MM.1S (cell line): ENCODE data around the gene ARMH2.
"Not testable (repeated sequence)": the region's sequence is repeated elsewhere in the genome, so short reads cannot be mapped to it uniquely, and the experiment has no call there.

ENCODE experiments used
- DNase-seq: peaks from one replicate; pipeline ENCODE4 v3.0.0-alpha.2; 2015
- H2AFZ ChIP-seq: fragments of 300-600 bp; sonication (generic); 2 replicates; pipeline ENCODE4 v1.6.0; 2016; ENCODE audit warnings: antibody characterized with exemption, low read length
- H3F3A ChIP-seq: fragments of 300-600 bp; sonication (generic); 2 replicates; pipeline ENCODE4 v1.6.1; 2016; ENCODE audit warnings: mild to moderate bottlenecking, antibody characterized with exemption, low read length, moderate library complexity, mixed read lengths; ENCODE audit not compliant: insufficient read depth
- H3K27ac ChIP-seq: fragments of 300-600 bp; sonication (generic); 2 replicates; pipeline ENCODE4 v1.5.1; 2016; ENCODE audit warnings: mild to moderate bottlenecking, low read length
- H3K27me3 ChIP-seq: fragments of 300-600 bp; sonication (generic); replicated peaks from 2 replicates; pipeline ENCODE4 v1.6.0; 2016; ENCODE audit warnings: low read length; ENCODE audit not compliant: insufficient read depth
- H3K36me3 ChIP-seq: fragments of 300-600 bp; sonication (generic); replicated peaks from 2 replicates; pipeline ENCODE4 v1.6.1; 2016; ENCODE audit warnings: mild to moderate bottlenecking, low read length, mixed read lengths; ENCODE audit not compliant: insufficient read depth
- H3K4me1 ChIP-seq: fragments of 300-600 bp; sonication (generic); 2 replicates; pipeline ENCODE4 v1.6.1; 2016; ENCODE audit warnings: low read length, mixed read lengths
- H3K4me2 ChIP-seq: fragments of 300-600 bp; sonication (generic); 2 replicates; pipeline ENCODE4 v1.6.0; 2016; ENCODE audit warnings: low read depth, low read length
- H3K4me3 ChIP-seq: fragments of 300-600 bp; sonication (generic); 2 replicates; pipeline ENCODE4 v1.5.1; 2016; ENCODE audit warnings: low read length, mixed read lengths
- H3K79me2 ChIP-seq: fragments of 300-600 bp; sonication (generic); 2 replicates; pipeline ENCODE4 v1.6.1; 2016; ENCODE audit warnings: mixed run types, low read length, mixed read lengths
- H3K9ac ChIP-seq: fragments of 300-600 bp; sonication (generic); 2 replicates; pipeline ENCODE4 v1.6.1; 2016; ENCODE audit warnings: low read length, mixed read lengths
- H3K9me2 ChIP-seq: fragments of 300-600 bp; sonication (generic); replicated peaks from 2 replicates; pipeline ENCODE4 v1.6.1; 2016; ENCODE audit warnings: mild to moderate bottlenecking, low read length, mixed read lengths; ENCODE audit not compliant: insufficient read depth
- H3K9me3 ChIP-seq: fragments of 300-600 bp; sonication (generic); replicated peaks from 2 replicates; pipeline ENCODE4 v1.6.1; 2016; ENCODE audit warnings: mild to moderate bottlenecking, low read length, mixed read lengths; ENCODE audit not compliant: insufficient read depth
- H4K20me1 ChIP-seq: fragments of 300-600 bp; sonication (generic); 2 replicates; pipeline ENCODE4 v1.6.1; 2016; ENCODE audit warnings: mild to moderate bottlenecking, low read length, moderate library complexity, mixed read lengths; ENCODE audit not compliant: insufficient read depth
- CTCF ChIP-seq: fragments of 300-600 bp; sonication (generic); IDR thresholded peaks from 2 replicates; pipeline ENCODE4 v1.5.1; 2016; ENCODE audit warnings: antibody characterized with exemption, low read length, mixed read lengths
- EZH2 ChIP-seq: fragments of 300-600 bp; sonication (generic); optimal IDR thresholded peaks from 2 replicates; pipeline ENCODE3; 2017; ENCODE audit warnings: low read depth, mild to moderate bottlenecking, antibody characterized with exemption, low read length, mixed read lengths
- EZH2phosphoT487 ChIP-seq: fragments of 300-600 bp; sonication (generic); IDR thresholded peaks from 2 replicates; pipeline ENCODE4 v1.6.1; 2018; ENCODE audit warnings: antibody characterized with exemption, low read length

Gene ARMH2

GRCh38 chr6:24753545-24753944 lies 45.2 kb downstream of the ARMH2 start:
- Histone ChIP-seq H3K9me2 (no peaks in the 10 kb centered on the region), H3K27me3 (no peaks in the 10 kb centered on the region)
- TF ChIP-seq EZH2 (no peak), EZH2phosphoT487 (no peak), CTCF (no peak)

GRCh38 chr6:24752917-24753492 lies 45.7 kb downstream of the ARMH2 start:
- H3K4me1 ChIP-seq = no peaks in the 10 kb centered on the region
- H2AFZ ChIP-seq = no peak overlapping the region
- H3K9ac ChIP-seq = no peak overlapping the region
- TF ChIP-seq EZH2 (no peak), CTCF (no peak), EZH2phosphoT487 (no peak)
- no peaks in the 10 kb centered on the region for H3F3A ChIP-seq
- no peaks in the 10 kb centered on the region for H3K9me2 ChIP-seq
- no peaks in the 10 kb centered on the region for H3K27me3 ChIP-seq
- no peak overlapping the region for H3K27ac ChIP-seq
- no peak overlapping the region for H3K4me2 ChIP-seq
- H3K36me3 ChIP-seq = no peaks in the 10 kb centered on the region
- no peaks in the 10 kb centered on the region for H3K79me2 ChIP-seq
- no peak for DNase-seq
- no peaks in the 10 kb centered on the region for H4K20me1 ChIP-seq
- H3K9me3 ChIP-seq = no peaks in the 10 kb centered on the region
- H3K4me3 ChIP-seq = no peak overlapping the region

More at GRCh38 chr6:24753545-24753944, 45.2 kb downstream of the ARMH2 start:
- H3K4me3 ChIP-seq = no peak overlapping the region
- no peaks in the 10 kb centered on the region for H4K20me1 ChIP-seq
- H3F3A ChIP-seq = no peaks in the 10 kb centered on the region
- H3K9ac ChIP-seq = no peak overlapping the region
- no peak overlapping the region for H2AFZ ChIP-seq
- H3K79me2 ChIP-seq = no peaks in the 10 kb centered on the region
- no peak overlapping the region for H3K27ac ChIP-seq
- no peak for DNase-seq
- H3K4me2 ChIP-seq = no peak overlapping the region
- no peaks in the 10 kb centered on the region for H3K4me1 ChIP-seq
- H3K9me3 ChIP-seq = no peaks in the 10 kb centered on the region
- H3K36me3 ChIP-seq = no peaks in the 10 kb centered on the region

- Histone ChIP-seq H3K36me3 (no peaks in the 10 kb centered on the region), H2AFZ (no peak overlapping the region), H3K4me1 (no peaks in the 10 kb centered on the region), H4K20me1 (no peaks in the 10 kb centered on the region), H3K9me3 (no peaks in the 10 kb centered on the region), H3K9ac (no peak overlapping the region), H3K79me2 (no peaks in the 10 kb centered on the region), H3K27me3 (no peaks in the 10 kb centered on the region), H3K4me2 (no peak overlapping the region), H3K4me3 (no peak overlapping the region), H3F3A (no peaks in the 10 kb centered on the region), H3K27ac (no peak overlapping the region), H3K9me2 (no peaks in the 10 kb centered on the region)
- TF ChIP-seq EZH2 (no peak), EZH2phosphoT487 (no peak), CTCF (no peak)
- DNase-seq = no peak
These were observed 46.2 kb downstream of the ARMH2 start for GRCh38 chr6:24752503-24752902.

- H3K27me3 ChIP-seq, H3K4me1 ChIP-seq, H3K79me2 ChIP-seq, H3K36me3 ChIP-seq, H3K9ac ChIP-seq, H3K27ac ChIP-seq, H3K4me2 ChIP-seq, H3K4me3 ChIP-seq, DNase-seq, H2AFZ ChIP-seq, H4K20me1 ChIP-seq, H3F3A ChIP-seq, H3K9me3 ChIP-seq, H3K9me2 ChIP-seq: not testable (repeated sequence)
These were observed 47.8 kb downstream of the ARMH2 start for GRCh38 chr6:24750878-24751277.
